GM06990 (cell line): ENCODE data around the gene CERT1.

ENCODE experiments used
- DNase-seq: peaks from one replicate; pipeline ENCODE4 v3.0.0-alpha.2; 2011; ENCODE audit not compliant: insufficient read length; ENCODE audit errors: extremely low read depth
- H3K27me3 ChIP-seq: replicated peaks from 2 replicates; pipeline ENCODE4 v1.6.0; 2011; ENCODE audit warnings: low read length; ENCODE audit not compliant: control insufficient read depth, insufficient read depth
- H3K36me3 ChIP-seq: 2 replicates; pipeline ENCODE4 v1.5.1; 2011; ENCODE audit warnings: low read length; ENCODE audit not compliant: control insufficient read depth, insufficient read depth
- H3K4me3 ChIP-seq: replicated peaks from 2 replicates; pipeline ENCODE4 v1.5.1; 2011; ENCODE audit warnings: low read depth, mild to moderate bottlenecking, control low read depth, low read length
- TF ChIP-seq, protein P1 (sequence below): IDR thresholded peaks from 2 replicates; pipeline ENCODE4 v1.5.1; 2011; ENCODE audit warnings: low read length, control low read depth, mild to moderate bottlenecking, inconsistent platforms; ENCODE audit not compliant: insufficient read depth, poor library complexity, severe bottlenecking

CERT1 gene

DNA sequence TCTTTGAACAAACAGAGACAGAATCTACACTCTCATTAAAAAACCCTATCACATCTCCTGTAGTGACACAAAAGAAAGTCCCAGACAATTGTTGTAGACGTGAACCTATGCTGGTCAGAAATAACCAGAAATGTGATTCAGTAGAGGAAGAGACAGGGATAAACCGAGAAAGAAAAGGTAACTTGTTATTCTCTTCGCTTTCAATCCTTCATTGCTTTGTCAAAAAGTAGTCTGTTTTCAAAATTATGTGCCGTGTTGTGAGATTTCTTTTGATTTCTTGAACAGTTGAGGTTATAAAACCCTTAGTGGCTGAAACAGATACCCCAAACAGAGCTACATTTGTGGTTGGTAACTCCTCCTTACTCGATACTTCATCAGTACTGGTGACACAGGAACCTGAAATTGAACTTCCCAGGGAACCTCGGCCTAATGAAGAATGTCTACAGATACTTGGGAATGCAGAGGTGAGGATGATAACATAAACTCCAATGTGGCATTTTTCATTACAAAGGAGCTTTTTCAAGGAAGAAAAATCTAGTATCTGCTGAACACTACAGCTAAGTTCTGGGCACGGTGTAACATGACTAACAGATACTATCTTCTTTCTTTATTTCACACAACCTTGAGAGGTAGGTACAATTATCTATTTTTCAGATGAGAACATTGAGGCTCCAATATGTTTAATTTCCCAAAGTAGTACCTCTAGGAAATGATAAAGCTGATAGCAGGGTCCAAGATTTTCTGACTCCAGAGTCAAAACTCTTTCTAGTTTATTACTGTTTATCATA lies 160.1 kb downstream of the CERT1 start:
- H3K36me3 ChIP-seq = peaks cover 7% of the 10 kb centered on the region
- no peaks in the 10 kb centered on the region for H3K27me3 ChIP-seq
- TF ChIP-seq, protein P1, sequence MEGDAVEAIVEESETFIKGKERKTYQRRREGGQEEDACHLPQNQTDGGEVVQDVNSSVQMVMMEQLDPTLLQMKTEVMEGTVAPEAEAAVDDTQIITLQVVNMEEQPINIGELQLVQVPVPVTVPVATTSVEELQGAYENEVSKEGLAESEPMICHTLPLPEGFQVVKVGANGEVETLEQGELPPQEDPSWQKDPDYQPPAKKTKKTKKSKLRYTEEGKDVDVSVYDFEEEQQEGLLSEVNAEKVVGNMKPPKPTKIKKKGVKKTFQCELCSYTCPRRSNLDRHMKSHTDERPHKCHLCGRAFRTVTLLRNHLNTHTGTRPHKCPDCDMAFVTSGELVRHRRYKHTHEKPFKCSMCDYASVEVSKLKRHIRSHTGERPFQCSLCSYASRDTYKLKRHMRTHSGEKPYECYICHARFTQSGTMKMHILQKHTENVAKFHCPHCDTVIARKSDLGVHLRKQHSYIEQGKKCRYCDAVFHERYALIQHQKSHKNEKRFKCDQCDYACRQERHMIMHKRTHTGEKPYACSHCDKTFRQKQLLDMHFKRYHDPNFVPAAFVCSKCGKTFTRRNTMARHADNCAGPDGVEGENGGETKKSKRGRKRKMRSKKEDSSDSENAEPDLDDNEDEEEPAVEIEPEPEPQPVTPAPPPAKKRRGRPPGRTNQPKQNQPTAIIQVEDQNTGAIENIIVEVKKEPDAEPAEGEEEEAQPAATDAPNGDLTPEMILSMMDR = no peak
- no peak overlapping the region for H3K4me3 ChIP-seq
- DNase-seq = no peak

DNA sequence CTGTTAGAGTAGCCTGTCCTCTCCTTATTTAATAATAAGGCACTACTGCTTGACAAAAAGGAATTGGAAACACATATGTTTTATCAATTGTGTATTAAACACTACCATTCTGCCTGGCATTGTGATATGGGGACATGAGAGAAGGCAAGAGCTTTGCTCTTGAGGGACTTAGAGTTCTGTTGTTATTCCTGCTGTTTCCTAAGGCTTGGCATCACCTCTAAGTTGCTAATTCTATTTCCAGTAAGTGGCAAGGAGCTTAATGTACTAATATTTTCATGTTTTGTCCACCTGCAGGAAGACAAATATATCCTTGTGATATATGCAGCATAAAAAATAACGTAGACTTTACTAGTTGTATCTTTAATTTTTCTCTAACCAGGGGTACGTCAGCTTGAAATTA lies 161.8 kb downstream of the CERT1 start:
- DNase-seq = no peak
- H3K4me3 ChIP-seq = no peak overlapping the region
- H3K36me3 ChIP-seq = peaks cover 6% of the 10 kb centered on the region
- TF ChIP-seq, protein P1 = no peak
- H3K27me3 ChIP-seq = no peaks in the 10 kb centered on the region

DNA sequence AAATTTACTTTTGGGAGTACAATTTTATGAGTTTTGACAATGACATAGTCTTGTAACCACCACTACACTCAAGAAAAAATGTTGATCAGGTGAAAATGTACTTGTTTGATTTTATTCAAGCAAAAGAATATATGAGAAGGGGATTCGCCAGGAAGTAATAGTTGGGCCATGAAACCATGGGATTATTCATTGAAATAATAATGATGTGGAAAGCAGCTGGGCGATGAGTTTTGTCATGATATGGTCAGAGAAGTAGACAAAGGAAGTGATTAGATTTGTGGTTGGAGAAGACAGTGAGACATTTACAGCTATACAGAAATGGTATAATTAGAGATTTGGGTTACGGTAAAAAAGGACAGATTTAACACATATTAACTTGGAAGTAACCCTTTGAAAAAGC lies 163.2 kb downstream of the CERT1 start:
- H3K36me3 ChIP-seq = peaks cover 5% of the 10 kb centered on the region

DNA sequence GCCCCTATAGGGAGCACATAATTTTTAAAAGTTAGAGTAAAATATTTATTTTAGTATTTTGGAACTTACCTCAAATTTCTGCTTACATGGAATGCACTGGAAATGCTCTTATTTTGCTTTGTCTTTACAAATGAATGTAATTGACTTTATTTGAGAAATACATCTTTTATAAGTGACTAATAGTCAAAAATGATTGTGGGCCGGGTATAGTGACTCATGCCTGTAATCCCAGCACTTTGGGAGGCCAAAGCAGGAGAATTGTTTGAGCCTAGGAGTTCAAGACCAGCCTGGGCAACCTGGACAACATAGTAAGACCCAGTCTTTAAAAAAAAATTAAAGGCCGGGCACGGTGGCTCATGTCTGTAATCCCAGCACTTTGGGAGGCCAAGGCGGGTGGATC lies 168.6 kb downstream of the CERT1 start:
- H3K36me3 ChIP-seq = peaks cover 2% of the 10 kb centered on the region
- DNase-seq = no peak
- H3K4me3 ChIP-seq = no peak overlapping the region
- no peaks in the 10 kb centered on the region for H3K27me3 ChIP-seq
- TF ChIP-seq, protein P1 = no peak

More for the DNA sequence above, 163.2 kb downstream of the CERT1 start:
- DNase-seq = no peak
- Histone ChIP-seq H3K27me3 (no peaks in the 10 kb centered on the region), H3K4me3 (no peak overlapping the region)
- TF ChIP-seq, protein P1 = no peak

DNA sequence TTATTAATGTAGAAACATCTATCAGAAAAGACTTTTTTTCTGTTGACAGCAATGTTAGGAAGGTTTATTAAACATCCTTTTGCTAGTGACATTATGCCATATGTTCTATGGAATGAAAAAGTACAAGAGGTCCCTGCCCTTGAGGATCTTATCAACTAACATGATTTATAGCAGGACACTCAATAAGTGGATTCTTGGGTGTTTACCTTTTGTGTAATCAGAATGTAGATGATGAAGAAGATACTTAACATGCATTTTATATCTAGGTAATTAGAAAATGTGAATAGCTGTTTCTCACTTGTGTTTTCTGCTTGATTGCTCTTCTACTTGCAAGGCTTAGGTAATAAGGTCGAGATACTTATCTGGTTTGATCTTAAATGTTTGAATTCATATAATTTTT lies 169.5 kb downstream of the CERT1 start:
- DNase-seq = no peak
- no peak overlapping the region for H3K4me3 ChIP-seq
- TF ChIP-seq, protein P1 = no peak
- H3K36me3 ChIP-seq = peaks cover 2% of the 10 kb centered on the region
- H3K27me3 ChIP-seq = no peaks in the 10 kb centered on the region
